Measurements from ENCODE around the gene SHF.

The SHF gene

DNA sequence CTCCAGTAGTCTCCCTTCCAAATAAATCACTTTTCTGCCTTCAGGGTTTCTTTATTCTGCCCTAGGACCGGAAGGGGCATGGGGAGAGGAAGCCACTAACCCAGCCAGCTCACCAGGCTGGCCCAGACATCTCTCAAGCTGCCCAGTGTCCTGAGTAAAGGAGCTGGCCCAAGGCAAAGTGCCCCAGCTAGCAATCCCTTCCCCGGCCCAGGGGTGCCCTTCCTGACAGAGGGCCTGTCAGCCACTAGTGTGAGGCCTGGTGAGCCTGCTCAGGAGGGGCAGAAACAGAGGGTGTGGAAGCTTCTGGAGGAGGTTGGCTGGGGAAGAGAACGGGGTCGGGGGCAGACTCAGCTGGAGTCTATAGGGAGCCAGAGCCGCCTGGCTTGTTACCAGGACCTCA is 22.2 kb downstream of the SHF start:
- Histone ChIP-seq H3K27ac (ENCODE audit: low read depth, low read length) (peak overlapping the region; percentile 98), H3K4me1 (ENCODE audit: insufficient read depth, low read length) (peaks cover 20% of the 10 kb centered on the region)

DNA sequence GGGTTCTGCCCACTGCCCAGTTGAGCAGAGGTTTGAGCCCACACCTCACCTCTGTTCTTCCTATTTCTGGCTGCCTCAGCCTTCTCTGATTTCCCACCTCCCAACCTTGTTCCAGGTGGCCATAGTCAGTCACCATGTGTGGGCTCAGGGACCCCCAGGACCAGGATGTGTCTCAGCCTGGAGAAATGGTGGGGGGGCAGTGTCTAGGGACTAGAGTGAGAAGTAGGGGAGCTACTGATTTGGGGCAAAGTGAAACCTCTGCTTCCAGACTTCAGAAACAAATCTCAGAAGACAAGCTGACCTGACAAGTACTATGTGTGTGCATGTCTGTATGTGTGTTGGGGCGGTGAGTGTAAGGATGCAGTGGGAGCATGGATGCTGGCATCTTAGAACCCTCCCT is 22.9 kb downstream of the SHF start:
- Histone ChIP-seq H3K9me3 (ENCODE audit: low read length) (no peaks in the 10 kb centered on the region), H3K36me3 (ENCODE audit: insufficient read depth, low read length) (no peaks in the 10 kb centered on the region), H3K4me1 (ENCODE audit: insufficient read depth, low read length) (peaks cover 20% of the 10 kb centered on the region), H3K4me3 (ENCODE audit: low read depth in 1 of 2, low read length in 2 of 2) (no peak overlapping the region), H3K27ac (ENCODE audit: low read depth, low read length) (no peak overlapping the region), H3K9ac (ENCODE audit: low read length) (no peak overlapping the region), H3K27me3 (ENCODE audit: control insufficient read depth in 1 of 2, insufficient read depth in 2 of 2, low read length in 2 of 2) (no peaks in the 10 kb centered on the region)

More for the DNA sequence above, 22.2 kb downstream of the SHF start:
- no peaks in the 10 kb centered on the region for H3K27me3 ChIP-seq (ENCODE audit: control insufficient read depth in 1 of 2, insufficient read depth in 2 of 2, low read length in 2 of 2)
- no peak overlapping the region for H3K9ac ChIP-seq (ENCODE audit: low read length)
- no peaks in the 10 kb centered on the region for H3K9me3 ChIP-seq (ENCODE audit: low read length)
- H3K36me3 ChIP-seq (ENCODE audit: insufficient read depth, low read length) = no peaks in the 10 kb centered on the region
- no peak overlapping the region for H3K4me3 ChIP-seq (ENCODE audit: low read depth in 1 of 2, low read length in 2 of 2)

DNA sequence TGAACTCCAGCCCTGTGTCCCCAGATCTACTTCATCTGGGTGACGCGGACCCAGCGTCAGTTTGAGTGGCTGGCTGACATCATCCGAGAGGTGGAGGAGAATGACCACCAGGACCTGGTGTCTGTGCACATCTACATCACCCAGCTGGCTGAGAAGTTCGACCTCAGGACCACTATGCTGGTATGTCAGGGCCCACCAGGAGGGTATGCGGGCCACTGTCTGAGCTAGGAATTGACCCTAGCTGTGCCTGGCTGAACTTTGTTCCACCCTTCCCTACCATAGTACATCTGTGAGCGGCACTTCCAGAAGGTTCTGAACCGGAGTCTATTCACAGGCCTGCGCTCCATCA is 24.3 kb downstream of the SHF start:
- Histone ChIP-seq H3K36me3 (ENCODE audit: insufficient read depth, low read length) (no peaks in the 10 kb centered on the region), H3K9me3 (ENCODE audit: low read length) (no peaks in the 10 kb centered on the region), H3K4me1 (ENCODE audit: insufficient read depth, low read length) (peaks cover 20% of the 10 kb centered on the region), H3K27me3 (ENCODE audit: control insufficient read depth in 1 of 2, insufficient read depth in 2 of 2, low read length in 2 of 2) (no peaks in the 10 kb centered on the region), H3K4me3 (ENCODE audit: low read depth in 1 of 2, low read length in 2 of 2) (no peak overlapping the region), H3K9ac (ENCODE audit: low read length) (no peak overlapping the region), H3K27ac (ENCODE audit: low read depth, low read length) (no peak overlapping the region)

DNA sequence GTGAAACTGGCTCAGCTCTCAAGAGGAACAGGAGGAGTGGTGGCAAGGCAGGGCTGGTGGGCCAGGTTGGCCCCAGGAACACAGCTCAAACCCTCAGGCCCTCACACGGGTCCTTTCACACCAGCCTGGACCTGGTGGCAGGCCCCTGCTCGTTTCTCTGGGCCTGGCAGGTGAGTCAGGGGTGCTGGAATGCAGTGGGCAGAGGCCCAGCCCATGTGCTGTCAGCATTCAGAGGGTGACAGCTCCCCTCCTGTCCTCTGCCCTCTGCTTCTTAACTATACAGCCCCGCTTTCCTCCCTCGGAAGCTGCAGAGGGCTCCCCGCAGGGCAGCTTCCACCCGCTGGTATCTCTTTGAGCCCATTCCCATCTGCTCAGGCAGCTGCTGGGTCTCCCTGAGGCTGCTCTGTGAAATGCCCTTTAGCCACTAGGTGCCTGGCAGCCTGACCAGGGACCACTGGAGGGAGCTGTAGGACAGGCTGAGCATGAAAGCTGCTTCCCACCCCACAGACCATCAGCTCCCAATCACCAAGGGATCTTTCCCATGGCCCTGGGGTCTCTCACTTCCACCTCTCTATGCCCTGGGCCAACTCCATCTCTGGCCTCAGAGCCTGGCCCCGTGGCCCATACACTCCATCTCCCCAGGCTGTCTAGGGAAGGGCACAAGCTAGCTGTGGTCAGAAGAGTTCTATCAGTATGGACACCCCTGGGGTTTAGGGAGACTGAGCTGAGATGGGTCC is 24.8 kb downstream of the SHF start:
- H3K27ac ChIP-seq (ENCODE audit: low read depth, low read length) = no peak overlapping the region
- no peaks in the 10 kb centered on the region for H3K36me3 ChIP-seq (ENCODE audit: insufficient read depth, low read length)
- no peak overlapping the region for H3K4me3 ChIP-seq (ENCODE audit: low read depth in 1 of 2, low read length in 2 of 2)
- H3K27me3 ChIP-seq (ENCODE audit: control insufficient read depth in 1 of 2, insufficient read depth in 2 of 2, low read length in 2 of 2) = no peaks in the 10 kb centered on the region
- H3K4me1 ChIP-seq (ENCODE audit: insufficient read depth, low read length) = peaks cover 17% of the 10 kb centered on the region
- H3K9me3 ChIP-seq (ENCODE audit: low read length) = no peaks in the 10 kb centered on the region
- no peak overlapping the region for H3K9ac ChIP-seq (ENCODE audit: low read length)

DNA sequence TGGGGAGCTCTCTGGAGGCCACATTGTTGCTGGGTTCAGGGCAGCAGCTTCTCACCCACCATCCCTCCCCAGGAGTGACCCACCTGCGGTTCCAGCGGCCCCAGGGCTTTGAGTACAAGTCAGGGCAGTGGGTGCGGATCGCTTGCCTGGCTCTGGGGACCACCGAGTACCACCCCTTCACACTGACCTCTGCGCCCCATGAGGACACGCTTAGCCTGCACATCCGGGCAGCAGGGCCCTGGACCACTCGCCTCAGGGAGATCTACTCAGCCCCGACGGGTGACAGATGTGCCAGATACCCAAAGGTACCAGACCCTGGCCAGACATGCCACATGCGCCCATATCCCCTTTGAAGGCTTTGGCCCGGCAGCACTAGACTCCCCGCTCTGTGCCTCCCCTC is 26.1 kb downstream of the SHF start:
- no peak overlapping the region for H3K9ac ChIP-seq (ENCODE audit: low read length)
- no peak overlapping the region for H3K4me3 ChIP-seq (ENCODE audit: low read depth in 1 of 2, low read length in 2 of 2)
- H3K36me3 ChIP-seq (ENCODE audit: insufficient read depth, low read length) = no peaks in the 10 kb centered on the region
- no peaks in the 10 kb centered on the region for H3K27me3 ChIP-seq (ENCODE audit: control insufficient read depth in 1 of 2, insufficient read depth in 2 of 2, low read length in 2 of 2)
- H3K9me3 ChIP-seq (ENCODE audit: low read length) = no peaks in the 10 kb centered on the region
- no peak overlapping the region for H3K27ac ChIP-seq (ENCODE audit: low read depth, low read length)
- peaks cover 12% of the 10 kb centered on the region for H3K4me1 ChIP-seq (ENCODE audit: insufficient read depth, low read length)

DNA sequence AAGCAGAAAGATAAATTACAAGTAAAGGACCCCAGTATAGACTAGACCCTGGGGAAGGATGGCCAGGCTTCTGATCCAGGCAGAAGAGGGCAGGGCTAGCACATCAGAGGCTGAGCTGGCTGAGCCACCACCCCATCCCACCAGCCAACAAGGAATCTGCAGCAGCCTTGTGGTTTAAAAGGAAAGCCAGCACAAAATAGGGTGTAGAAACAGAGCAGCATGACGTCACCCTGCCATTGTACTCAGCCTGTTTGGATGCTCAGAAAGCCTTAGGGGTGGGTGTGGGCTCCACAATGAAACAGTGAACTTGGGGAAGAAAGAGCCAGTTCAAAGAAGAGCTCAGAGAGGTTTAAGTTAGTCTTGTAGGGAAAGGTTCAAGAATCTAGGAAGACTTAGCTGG is 29.8 kb downstream of the SHF start:
- H3K27ac ChIP-seq (ENCODE audit: low read depth, low read length) = no peak overlapping the region
- H3K4me1 ChIP-seq (ENCODE audit: insufficient read depth, low read length) = no peaks in the 10 kb centered on the region
- no peaks in the 10 kb centered on the region for H3K27me3 ChIP-seq (ENCODE audit: control insufficient read depth in 1 of 2, insufficient read depth in 2 of 2, low read length in 2 of 2)
- H3K9ac ChIP-seq (ENCODE audit: low read length) = no peak overlapping the region
- H3K9me3 ChIP-seq (ENCODE audit: low read length) = no peaks in the 10 kb centered on the region
- no peak overlapping the region for H3K4me3 ChIP-seq (ENCODE audit: low read depth in 1 of 2, low read length in 2 of 2)
- no peaks in the 10 kb centered on the region for H3K36me3 ChIP-seq (ENCODE audit: insufficient read depth, low read length)

DNA sequence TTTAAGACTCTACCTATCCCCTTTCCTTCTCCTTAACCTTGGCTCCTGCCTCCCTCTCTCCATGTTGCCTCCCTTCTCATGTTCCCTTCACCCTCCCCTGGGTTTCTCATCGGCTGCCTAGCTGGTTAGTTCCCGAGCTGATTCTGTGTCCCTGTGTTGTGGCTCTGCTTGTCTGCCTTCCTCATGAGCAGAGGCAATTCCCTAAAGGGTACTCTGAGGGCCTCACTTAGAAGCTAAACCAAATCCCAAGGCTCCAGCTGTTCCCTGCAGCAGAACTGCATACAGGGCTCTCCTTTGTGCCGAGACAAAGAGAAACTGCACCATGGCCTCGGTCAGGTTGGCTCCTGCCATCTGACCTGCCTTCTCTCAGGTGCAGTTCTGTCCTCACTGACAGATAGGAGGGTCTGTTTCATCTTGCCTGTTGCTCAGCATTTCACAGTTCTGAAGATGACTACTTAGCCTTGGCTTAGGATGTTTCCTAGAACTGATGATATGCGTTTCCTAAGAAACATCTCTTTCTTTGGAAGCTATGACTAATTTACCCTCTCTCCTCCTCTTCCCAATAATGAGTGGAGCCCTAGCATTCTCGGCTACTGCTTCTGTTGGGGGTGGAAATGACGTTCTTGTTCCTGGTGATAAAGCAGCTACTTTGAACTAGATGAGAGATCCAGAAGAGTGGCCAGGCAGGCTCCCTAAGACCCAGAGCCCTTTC is 30.9 kb downstream of the SHF start:
- Histone ChIP-seq H3K9me3 (ENCODE audit: low read length) (no peaks in the 10 kb centered on the region), H3K4me1 (ENCODE audit: insufficient read depth, low read length) (no peaks in the 10 kb centered on the region), H3K27ac (ENCODE audit: low read depth, low read length) (no peak overlapping the region), H3K9ac (ENCODE audit: low read length) (no peak overlapping the region), H3K4me3 (ENCODE audit: low read depth in 1 of 2, low read length in 2 of 2) (no peak overlapping the region), H3K36me3 (ENCODE audit: insufficient read depth, low read length) (no peaks in the 10 kb centered on the region), H3K27me3 (ENCODE audit: control insufficient read depth in 1 of 2, insufficient read depth in 2 of 2, low read length in 2 of 2) (no peaks in the 10 kb centered on the region)

DNA sequence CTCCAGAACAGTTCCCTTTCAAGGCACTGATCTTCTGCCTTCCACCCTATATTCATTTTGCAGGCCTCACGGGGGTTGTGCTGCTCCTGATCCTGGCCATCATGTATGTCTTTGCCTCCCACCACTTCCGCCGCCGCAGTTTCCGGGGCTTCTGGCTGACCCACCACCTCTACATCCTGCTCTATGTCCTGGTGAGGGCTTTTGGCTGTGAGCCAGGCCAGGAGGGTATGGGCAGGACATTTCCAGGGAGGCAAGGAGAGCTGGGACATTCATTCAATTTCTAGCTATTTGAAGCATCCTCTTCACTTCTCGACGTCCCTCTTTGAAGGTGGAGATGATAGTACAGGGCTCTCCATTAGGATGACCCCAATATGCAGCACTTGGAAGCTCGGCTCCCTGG is 32.0 kb downstream of the SHF start:
- Histone ChIP-seq H3K9me3 (ENCODE audit: low read length) (no peaks in the 10 kb centered on the region), H3K36me3 (ENCODE audit: insufficient read depth, low read length) (no peaks in the 10 kb centered on the region), H3K27ac (ENCODE audit: low read depth, low read length) (no peak overlapping the region), H3K4me1 (ENCODE audit: insufficient read depth, low read length) (no peaks in the 10 kb centered on the region), H3K4me3 (ENCODE audit: low read depth in 1 of 2, low read length in 2 of 2) (no peak overlapping the region), H3K27me3 (ENCODE audit: control insufficient read depth in 1 of 2, insufficient read depth in 2 of 2, low read length in 2 of 2) (no peaks in the 10 kb centered on the region), H3K9ac (ENCODE audit: low read length) (no peak overlapping the region)

DNA sequence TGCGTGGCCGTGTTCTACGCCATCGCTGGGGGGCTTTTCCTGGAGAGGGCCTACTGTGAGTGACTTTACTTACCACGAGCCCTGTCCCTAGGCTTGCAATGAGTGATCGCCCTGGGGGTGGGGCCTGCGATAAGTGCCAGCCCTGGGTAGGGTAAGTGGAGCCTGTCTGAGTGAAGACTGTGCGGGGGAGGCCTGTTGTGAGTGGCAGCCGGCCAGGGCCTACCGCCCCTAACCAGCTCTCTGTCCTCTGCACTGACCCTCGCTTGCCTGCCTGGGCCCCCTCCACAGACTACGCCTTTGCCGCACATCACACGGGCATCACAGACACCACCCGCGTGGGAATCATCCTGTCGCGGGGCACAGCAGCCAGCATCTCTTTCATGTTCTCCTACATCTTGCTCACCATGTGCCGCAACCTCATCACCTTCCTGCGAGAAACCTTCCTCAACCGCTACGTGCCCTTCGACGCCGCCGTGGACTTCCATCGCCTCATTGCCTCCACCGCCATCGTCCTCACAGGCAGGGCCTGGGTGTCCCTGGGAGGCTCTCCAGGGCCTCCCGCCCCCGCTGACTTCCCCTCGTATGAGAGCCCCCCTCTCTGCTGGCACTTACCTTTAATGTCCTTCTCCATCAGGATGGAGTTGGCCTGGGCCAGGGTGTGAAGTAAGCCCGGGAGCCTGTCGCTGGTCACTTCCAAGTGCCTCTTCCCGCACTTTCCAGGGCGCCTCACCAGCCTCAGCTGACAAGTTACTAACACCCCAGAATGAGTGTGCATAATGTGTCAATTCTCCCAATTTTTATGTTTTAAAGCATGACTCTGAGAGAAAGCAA is 35.6 kb downstream of the SHF start:
- H3K36me3 ChIP-seq (ENCODE audit: insufficient read depth, low read length) = no peaks in the 10 kb centered on the region
- no peaks in the 10 kb centered on the region for H3K4me1 ChIP-seq (ENCODE audit: insufficient read depth, low read length)
- no peak overlapping the region for H3K9ac ChIP-seq (ENCODE audit: low read length)
- H3K27ac ChIP-seq (ENCODE audit: low read depth, low read length) = no peak overlapping the region
- no peaks in the 10 kb centered on the region for H3K9me3 ChIP-seq (ENCODE audit: low read length)
- H3K4me3 ChIP-seq (ENCODE audit: low read depth in 1 of 2, low read length in 2 of 2) = no peak overlapping the region
- H3K27me3 ChIP-seq (ENCODE audit: control insufficient read depth in 1 of 2, insufficient read depth in 2 of 2, low read length in 2 of 2) = no peaks in the 10 kb centered on the region

DNA sequence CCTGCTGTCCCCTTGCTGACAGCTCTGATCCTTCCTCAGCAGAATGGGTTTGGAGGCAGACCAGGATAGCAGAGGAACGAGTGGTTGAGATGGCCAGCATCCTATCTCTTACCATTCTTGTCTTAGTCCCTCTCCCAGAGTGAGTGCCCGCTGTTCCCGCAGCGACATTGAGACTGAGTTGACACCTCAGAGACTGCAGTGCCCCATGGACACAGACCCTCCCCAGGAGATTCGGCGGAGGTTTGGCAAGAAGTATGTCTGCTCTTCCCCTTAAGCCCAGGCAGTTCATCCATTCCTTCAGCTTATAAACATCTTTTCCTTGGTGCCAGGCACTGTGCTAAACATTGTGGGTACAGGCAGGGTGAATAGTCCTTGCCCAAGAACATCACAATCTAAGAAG is 36.8 kb downstream of the SHF start:
- H3K27ac ChIP-seq (ENCODE audit: low read depth, low read length) = no peak overlapping the region
- H3K4me3 ChIP-seq (ENCODE audit: low read depth in 1 of 2, low read length in 2 of 2) = no peak overlapping the region
- H3K4me1 ChIP-seq (ENCODE audit: insufficient read depth, low read length) = no peaks in the 10 kb centered on the region
- H3K27me3 ChIP-seq (ENCODE audit: control insufficient read depth in 1 of 2, insufficient read depth in 2 of 2, low read length in 2 of 2) = no peaks in the 10 kb centered on the region
- H3K9ac ChIP-seq (ENCODE audit: low read length) = no peak overlapping the region
- no peaks in the 10 kb centered on the region for H3K36me3 ChIP-seq (ENCODE audit: insufficient read depth, low read length)
- H3K9me3 ChIP-seq (ENCODE audit: low read length) = no peaks in the 10 kb centered on the region

DNA sequence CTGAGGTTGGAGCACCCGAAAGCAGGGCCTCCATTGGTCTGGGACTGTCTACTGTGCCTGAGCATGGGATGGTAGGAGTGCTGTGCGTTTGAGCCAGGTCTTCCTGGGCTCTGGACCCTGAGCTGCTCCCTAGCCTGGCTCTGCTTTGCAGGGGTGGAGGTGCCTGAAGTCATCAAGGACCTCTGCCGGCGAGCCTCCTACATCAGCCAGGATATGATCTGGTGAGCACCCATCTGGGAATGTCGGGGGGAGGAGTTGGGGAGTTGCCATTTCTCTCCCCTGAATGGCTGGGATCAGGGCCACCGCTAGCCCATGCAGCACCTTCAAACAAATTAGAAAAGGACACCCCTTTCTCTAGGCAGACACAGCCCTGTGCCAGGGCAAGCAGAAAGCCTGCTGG is 37.3 kb downstream of the SHF start:
- H3K4me3 ChIP-seq (ENCODE audit: low read depth in 1 of 2, low read length in 2 of 2) = no peak overlapping the region
- no peaks in the 10 kb centered on the region for H3K4me1 ChIP-seq (ENCODE audit: insufficient read depth, low read length)
- no peaks in the 10 kb centered on the region for H3K27me3 ChIP-seq (ENCODE audit: control insufficient read depth in 1 of 2, insufficient read depth in 2 of 2, low read length in 2 of 2)
- no peak overlapping the region for H3K9ac ChIP-seq (ENCODE audit: low read length)
- no peaks in the 10 kb centered on the region for H3K36me3 ChIP-seq (ENCODE audit: insufficient read depth, low read length)
- H3K27ac ChIP-seq (ENCODE audit: low read depth, low read length) = no peak overlapping the region
- H3K9me3 ChIP-seq (ENCODE audit: low read length) = no peaks in the 10 kb centered on the region
